Activated T-helper 2 cell treated with anti-CD3 and anti-CD28 coated beads, Interferon-gamma antibody, Interleukin-2, Interleukin-4, amounts not matched to agents 10 μg/mL and 5 μg/mL and 100 μg/mL, durations not matched to agents 14 hours and 24 hours and 36 hours (primary cell): ENCODE measurements around the gene RPS19BP1. TPM values are rescaled to one million over a fixed set of nuclear protein-coding genes. Genes with fewer than 3 reads are reported as not detected.

ENCODE experiments used
- DNase-seq: peaks from one replicate; pipeline ENCODE4 v3.0.0; 2021; ENCODE audit warnings: low spot score
- H3K27ac Mint-ChIP-seq: one replicate; pipeline ENCODE4 v1.8.0; 2021; ENCODE audit warnings: mixed read lengths
- H3K27me3 Mint-ChIP-seq: one replicate; pipeline ENCODE4 v1.8.0; 2021; ENCODE audit warnings: low read depth, mixed read lengths
- H3K36me3 Mint-ChIP-seq: one replicate; pipeline ENCODE4 v1.8.0; 2021; ENCODE audit warnings: low read depth, mixed read lengths
- H3K4me1 Mint-ChIP-seq: one replicate; pipeline ENCODE4 v1.8.0; 2021; ENCODE audit warnings: low read depth, mixed read lengths
- H3K4me3 Mint-ChIP-seq: one replicate; pipeline ENCODE4 v1.8.0; 2021; ENCODE audit warnings: low read depth, mild to moderate bottlenecking, moderate library complexity, mixed read lengths
- H3K9me3 Mint-ChIP-seq: one replicate; pipeline ENCODE4 v1.8.0; 2021; ENCODE audit warnings: mixed read lengths
- intact Hi-C: fragments of 100-400 bp; cut with micrococcal nuclease; formaldehyde crosslinking; loops from one replicate; pipeline ENCODE4 v1.15.1; 2023
- total RNA-seq: library from RNA; stranded (reverse); gene quantifications from 2 replicates; pipeline ENCODE4 v1.2.3, GENCODE V29; 2022

RPS19BP1 gene
- total RNA-seq, 1 donor from 2014 or later, result 78.4 TPM

- no peaks in the 10 kb centered on the region for H3K4me1 Mint-ChIP-seq
- no peak for DNase-seq
- no peaks in the 10 kb centered on the region for H3K27me3 Mint-ChIP-seq
- no peak overlapping the region for H3K27ac Mint-ChIP-seq
- H3K4me3 Mint-ChIP-seq, result no peak overlapping the region
- no peaks in the 10 kb centered on the region for H3K36me3 Mint-ChIP-seq
- H3K9me3 Mint-ChIP-seq, result no peaks in the 10 kb centered on the region
- intact Hi-C loops, result no loop called here
Observed at GRCh38 chr22:39482768-39483167, 49.8 kb downstream of the RPS19BP1 start.

GRCh38 chr22:39481595-39481994 is 51.0 kb downstream of the RPS19BP1 start:
- H3K9me3 Mint-ChIP-seq, result no peaks in the 10 kb centered on the region
- H3K4me3 Mint-ChIP-seq, result no peak overlapping the region
- H3K27ac Mint-ChIP-seq, result no peak overlapping the region
- DNase-seq, result no peak
- no peaks in the 10 kb centered on the region for H3K4me1 Mint-ChIP-seq
- intact Hi-C loops, result no loop called here
- H3K27me3 Mint-ChIP-seq, result no peaks in the 10 kb centered on the region
- no peaks in the 10 kb centered on the region for H3K36me3 Mint-ChIP-seq

- Mint-ChIP-seq H3K27ac (no peak overlapping the region), H3K4me1 (no peaks in the 10 kb centered on the region), H3K36me3 (no peaks in the 10 kb centered on the region), H3K9me3 (no peaks in the 10 kb centered on the region), H3K27me3 (no peaks in the 10 kb centered on the region), H3K4me3 (no peak overlapping the region)
- DNase-seq, result no peak
- intact Hi-C loops, result no loop called here
Observed at GRCh38 chr22:39481054-39481453, 51.5 kb downstream of the RPS19BP1 start.

GRCh38 chr22:39480557-39480956 is 52.0 kb downstream of the RPS19BP1 start:
- H3K9me3 Mint-ChIP-seq, result no peaks in the 10 kb centered on the region
- no peak overlapping the region for H3K27ac Mint-ChIP-seq
- no peaks in the 10 kb centered on the region for H3K4me1 Mint-ChIP-seq
- intact Hi-C loops, result no loop called here
- no peaks in the 10 kb centered on the region for H3K36me3 Mint-ChIP-seq
- DNase-seq, result no peak
- no peak overlapping the region for H3K4me3 Mint-ChIP-seq
- H3K27me3 Mint-ChIP-seq, result no peaks in the 10 kb centered on the region

- H3K36me3 Mint-ChIP-seq, result no peaks in the 10 kb centered on the region
- no peaks in the 10 kb centered on the region for H3K4me1 Mint-ChIP-seq
- no peak overlapping the region for H3K27ac Mint-ChIP-seq
- no peak for DNase-seq
- H3K9me3 Mint-ChIP-seq, result no peaks in the 10 kb centered on the region
- H3K4me3 Mint-ChIP-seq, result no peak overlapping the region
- H3K27me3 Mint-ChIP-seq, result no peaks in the 10 kb centered on the region
- intact Hi-C loops, result no loop called here
Observed at GRCh38 chr22:39479254-39479653, 53.3 kb downstream of the RPS19BP1 start.

Other genes with a start within 250 kb of the RPS19BP1 start
- gene RPL3, start 213.1 kb downstream of the RPS19BP1 start, total RNA-seq, result 2,214 and 2,255 TPM in 2 replicates
- gene SYNGR1, start 182.8 kb downstream of the RPS19BP1 start, total RNA-seq, result not detected in 2 replicates
- 25.4 and 25.8 TPM in 2 replicates for gene TAB1, start 133.0 kb downstream of the RPS19BP1 start, total RNA-seq
- 0.11 and 0.21 TPM in 2 replicates for gene MGAT3, start 75.7 kb downstream of the RPS19BP1 start, total RNA-seq
- gene MIEF1, start 30.5 kb downstream of the RPS19BP1 start, total RNA-seq, result 46.9 and 47.5 TPM in 2 replicates
- gene ATF4, start 12.2 kb downstream of the RPS19BP1 start, total RNA-seq, result 339 and 348 TPM in 2 replicates
- gene CACNA1I, start 38.0 kb upstream of the RPS19BP1 start, total RNA-seq, result 0.09 TPM in 2 replicates